Mesendoderm (in vitro differentiated cells): Measurements from ENCODE around the gene MCL1.
"Not testable (repeated sequence)": the region's sequence is repeated elsewhere in the genome, so short reads cannot be mapped to it uniquely, and the experiment has no call there.

Experiments used
- DNase-seq: peaks from one replicate; pipeline ENCODE4 v3.0.0; 2013
- H2AK5ac ChIP-seq: 2 replicates; pipeline ENCODE4 v1.6.1; 2013; ENCODE audit warnings: low read length, inconsistent platforms
- H2BK120ac ChIP-seq: 2 replicates; pipeline ENCODE4 v1.6.1; 2013; ENCODE audit warnings: low read depth, mild to moderate bottlenecking, low read length, moderate library complexity, mixed read lengths
- H2BK15ac ChIP-seq: replicated peaks from 2 replicates; pipeline ENCODE4 v1.6.1; 2013; ENCODE audit warnings: low read depth, mild to moderate bottlenecking, moderate library complexity
- H2BK5ac ChIP-seq: 2 replicates; pipeline ENCODE4 v1.6.1; 2013; ENCODE audit warnings: low read length, inconsistent platforms
- H3K18ac ChIP-seq: 2 replicates; pipeline ENCODE4 v1.6.1; 2013; ENCODE audit warnings: mild to moderate bottlenecking, low read length, mixed read lengths
- H3K23ac ChIP-seq: one replicate; pipeline ENCODE4 v1.6.1; 2013; ENCODE audit warnings: low read length
- H3K27ac ChIP-seq: 2 replicates; pipeline ENCODE4 v1.5.1; 2013; ENCODE audit warnings: low read depth, mild to moderate bottlenecking, inconsistent platforms, low read length, moderate library complexity
- H3K27me3 ChIP-seq: 2 replicates; pipeline ENCODE4 v1.6.1; 2013; ENCODE audit warnings: low read length, control low read depth, mild to moderate bottlenecking, inconsistent platforms; ENCODE audit not compliant: insufficient read depth, poor library complexity
- H3K36me3 ChIP-seq: 2 replicates; pipeline ENCODE4 v1.6.1; 2013; ENCODE audit warnings: low read length, inconsistent platforms; ENCODE audit not compliant: control insufficient read depth, insufficient read depth
- H3K4ac ChIP-seq: one replicate; pipeline ENCODE4 v1.6.1; 2013; ENCODE audit warnings: low read depth, mild to moderate bottlenecking, low read length, moderate library complexity
- H3K4me1 ChIP-seq: 2 replicates; pipeline ENCODE4 v1.6.1; 2013; ENCODE audit warnings: low read depth, low read length, inconsistent platforms; ENCODE audit not compliant: control insufficient read depth
- H3K4me2 ChIP-seq: 2 replicates; pipeline ENCODE4 v1.6.1; 2013; ENCODE audit warnings: low read length
- H3K4me3 ChIP-seq: 2 replicates; pipeline ENCODE4 v1.5.1; 2013; ENCODE audit warnings: mild to moderate bottlenecking, low read length
- H3K56ac ChIP-seq: one replicate; pipeline ENCODE4 v1.6.1; 2013; ENCODE audit warnings: low read length
- H3K79me1 ChIP-seq: 2 replicates; pipeline ENCODE4 v1.6.1; 2013; ENCODE audit warnings: low read length, inconsistent platforms
- H3K79me2 ChIP-seq: 2 replicates; pipeline ENCODE4 v1.6.1; 2013; ENCODE audit warnings: mild to moderate bottlenecking, low read length; ENCODE audit not compliant: control insufficient read depth, insufficient read depth
- H3K9ac ChIP-seq: 2 replicates; pipeline ENCODE4 v1.6.1; 2013; ENCODE audit warnings: low read length, inconsistent platforms
- H4K5ac ChIP-seq: one replicate; pipeline ENCODE4 v1.6.1; 2013; ENCODE audit warnings: low read length
- H4K8ac ChIP-seq: one replicate; pipeline ENCODE4 v1.6.1; 2013; ENCODE audit warnings: low read depth, mild to moderate bottlenecking, control low read depth, low read length, moderate library complexity
- WGBS: extraction: QIAGEN DNeasy Blood & Tissue Kit; methylation state at CpG from one replicate; pipeline ENCODE4 v1.1.7; 2013; ENCODE audit warnings: low lambda C conversion rate, missing lambda C conversion rate; ENCODE audit not compliant: insufficient coverage; ENCODE audit errors: extremely low coverage; 5-methylcytosine and 5-hydroxymethylcytosine counted together

MCL1 gene

GRCh38 chr1:150576367-150576711, 3.1 kb downstream of the MCL1 start:
- H2BK5ac ChIP-seq, result no peak overlapping the region
- H3K4me1 ChIP-seq, result peaks cover 4% of the 10 kb centered on the region
- H3K79me2 ChIP-seq, result peaks cover 62% of the 10 kb centered on the region
- peaks cover 5% of the 10 kb centered on the region for H3K79me1 ChIP-seq
- no peak overlapping the region for H4K5ac ChIP-seq
- H3K4me2 ChIP-seq, result peak overlapping the region; percentile 5
- H2BK120ac ChIP-seq, result no peak overlapping the region
- no peak overlapping the region for H3K56ac ChIP-seq
- H3K27ac ChIP-seq, result no peak overlapping the region
- no peak overlapping the region for H3K4ac ChIP-seq
- no peak overlapping the region for H3K18ac ChIP-seq
- no peak for DNase-seq
- WGBS, result no CpG with 5 or more reads among the region's 4 CpGs
- no peak overlapping the region for H2AK5ac ChIP-seq
- H3K27me3 ChIP-seq, result no peaks in the 10 kb centered on the region
- no peak overlapping the region for H4K8ac ChIP-seq
- H3K9ac ChIP-seq, result no peak overlapping the region
- H2BK15ac ChIP-seq, result no peak overlapping the region
- peaks cover 13% of the 10 kb centered on the region for H3K36me3 ChIP-seq
- H3K4me3 ChIP-seq, result no peak overlapping the region
- no peak overlapping the region for H3K23ac ChIP-seq

- no peak overlapping the region for H3K27ac ChIP-seq
- H3K36me3 ChIP-seq, result peaks cover 13% of the 10 kb centered on the region
- H3K4ac ChIP-seq, result no peak overlapping the region
- H2BK120ac ChIP-seq, result no peak overlapping the region
- peak overlapping the region; percentile 42 for H3K4me2 ChIP-seq
- H3K18ac ChIP-seq, result no peak overlapping the region
- H3K79me2 ChIP-seq, result peaks cover 65% of the 10 kb centered on the region
- DNase-seq, result no peak
- no peak overlapping the region for H4K5ac ChIP-seq
- H3K79me1 ChIP-seq, result peaks cover 6% of the 10 kb centered on the region
- H3K9ac ChIP-seq, result peak overlapping the region; percentile 41
- no peak overlapping the region for H2BK15ac ChIP-seq
- no CpG with 5 or more reads among the region's 1 CpG for WGBS
- no peak overlapping the region for H3K23ac ChIP-seq
- H2BK5ac ChIP-seq, result no peak overlapping the region
- H3K27me3 ChIP-seq, result no peaks in the 10 kb centered on the region
- no peak overlapping the region for H3K4me3 ChIP-seq
- no peak overlapping the region for H2AK5ac ChIP-seq
- no peak overlapping the region for H4K8ac ChIP-seq
- peaks cover 4% of the 10 kb centered on the region for H3K4me1 ChIP-seq
- peak overlapping the region; percentile 10 for H3K56ac ChIP-seq
Measured at GRCh38 chr1:150575518-150576366, 3.7 kb downstream of the MCL1 start.

GRCh38 chr1:150575072-150575489, 4.3 kb downstream of the MCL1 start:
- peaks cover 13% of the 10 kb centered on the region for H3K36me3 ChIP-seq
- H4K8ac ChIP-seq, result no peak overlapping the region
- no peak overlapping the region for H3K9ac ChIP-seq
- no peak overlapping the region for H2BK120ac ChIP-seq
- H3K4me2 ChIP-seq, result no peak overlapping the region
- no peak for DNase-seq
- peaks cover 4% of the 10 kb centered on the region for H3K4me1 ChIP-seq
- no peak overlapping the region for H2BK15ac ChIP-seq
- H3K27ac ChIP-seq, result no peak overlapping the region
- H2AK5ac ChIP-seq, result no peak overlapping the region
- WGBS, result no CpG with 5 or more reads among the region's 4 CpGs
- no peak overlapping the region for H3K4ac ChIP-seq
- H3K4me3 ChIP-seq, result no peak overlapping the region
- peaks cover 6% of the 10 kb centered on the region for H3K79me1 ChIP-seq
- peaks cover 65% of the 10 kb centered on the region for H3K79me2 ChIP-seq
- no peak overlapping the region for H2BK5ac ChIP-seq
- no peak overlapping the region for H3K18ac ChIP-seq
- no peak overlapping the region for H3K56ac ChIP-seq
- H4K5ac ChIP-seq, result no peak overlapping the region
- H3K27me3 ChIP-seq, result no peaks in the 10 kb centered on the region
- no peak overlapping the region for H3K23ac ChIP-seq

- H3K36me3 ChIP-seq, result peaks cover 13% of the 10 kb centered on the region
- H3K4ac ChIP-seq, result no peak overlapping the region
- H3K56ac ChIP-seq, result no peak overlapping the region
- no peak overlapping the region for H4K8ac ChIP-seq
- H2BK15ac ChIP-seq, result no peak overlapping the region
- H4K5ac ChIP-seq, result no peak overlapping the region
- no peak overlapping the region for H3K27ac ChIP-seq
- H3K4me3 ChIP-seq, result no peak overlapping the region
- peaks cover 6% of the 10 kb centered on the region for H3K79me1 ChIP-seq
- H3K9ac ChIP-seq, result peak overlapping the region; percentile 10
- no CpG with 5 or more reads among the region's 6 CpGs for WGBS
- H3K27me3 ChIP-seq, result no peaks in the 10 kb centered on the region
- H2BK120ac ChIP-seq, result no peak overlapping the region
- no peak overlapping the region for H3K23ac ChIP-seq
- H3K4me1 ChIP-seq, result peaks cover 6% of the 10 kb centered on the region
- no peak overlapping the region for H2BK5ac ChIP-seq
- peaks cover 67% of the 10 kb centered on the region for H3K79me2 ChIP-seq
- H3K4me2 ChIP-seq, result no peak overlapping the region
- H2AK5ac ChIP-seq, result no peak overlapping the region
- H3K18ac ChIP-seq, result no peak overlapping the region
- no peak for DNase-seq
Measured at GRCh38 chr1:150574260-150575071, 4.9 kb downstream of the MCL1 start.

- H3K79me1 ChIP-seq, H3K9ac ChIP-seq, H2BK120ac ChIP-seq, H3K18ac ChIP-seq, H4K8ac ChIP-seq, H3K4me2 ChIP-seq, H4K5ac ChIP-seq, H2BK5ac ChIP-seq, H3K4me1 ChIP-seq, H3K56ac ChIP-seq, DNase-seq, H3K27me3 ChIP-seq, H3K23ac ChIP-seq, H3K4ac ChIP-seq, H2BK15ac ChIP-seq, H3K4me3 ChIP-seq, H2AK5ac ChIP-seq: not testable (repeated sequence)
- Histone ChIP-seq H3K27ac (peak overlapping the region; percentile 6), H3K79me2 (peaks cover 64% of the 10 kb centered on the region), H3K36me3 (peaks cover 13% of the 10 kb centered on the region)
- no CpG with 5 or more reads among the region's 13 CpGs for WGBS
Measured at GRCh38 chr1:150573648-150574071, 5.8 kb downstream of the MCL1 start.
